Coronary artery (tissue), 2 donors: ENCODE measurements around the gene HJURP.

Experiments used
- DNase-seq: peaks from one replicate; pipeline ENCODE4 v3.0.0-alpha.2; 2017; ENCODE audit warnings: low spot score
- H3K27ac ChIP-seq, 2 donors: fragments of 200-600 bp; sonication (generic); one replicate each; pipeline ENCODE4 v1.5.1; 2016 to 2019
- H3K4me3 ChIP-seq: fragments of 200-600 bp; sonication (generic); 2 replicates; pipeline ENCODE4 v1.5.1; 2016; ENCODE audit warnings: mild to moderate bottlenecking, moderate library complexity
- CTCF ChIP-seq: fragments of 200-600 bp; sonication (generic); IDR thresholded peaks from one replicate; pipeline ENCODE4 v1.5.1; 2019; ENCODE audit warnings: antibody characterized with exemption

The HJURP gene

GRCh38 chr2:233792720-233793119, 61.6 kb downstream of the HJURP start:
- Histone ChIP-seq H3K27ac (no peak overlapping the region), H3K4me3 (no peak overlapping the region)
- no peak for TF ChIP-seq CTCF
- DNase-seq = no peak

GRCh38 chr2:233791883-233792329, 62.4 kb downstream of the HJURP start:
- H3K4me3 ChIP-seq = no peak overlapping the region
- no peak overlapping the region for H3K27ac ChIP-seq
- no peak for TF ChIP-seq CTCF
- DNase-seq = no peak

GRCh38 chr2:233791151-233791882, 63.0 kb downstream of the HJURP start:
- H3K4me3 ChIP-seq = no peak overlapping the region
- H3K27ac ChIP-seq = no peak overlapping the region
- no peak for DNase-seq
- TF ChIP-seq CTCF = no peak

GRCh38 chr2:233789554-233789953, 64.8 kb downstream of the HJURP start:
- H3K27ac ChIP-seq = no peak overlapping the region
- DNase-seq = no peak
- no peak overlapping the region for H3K4me3 ChIP-seq
- TF ChIP-seq CTCF = no peak
